HepG2 (cell line): ENCODE data around the gene NUBPL. TPM values are rescaled to one million over a fixed set of nuclear protein-coding genes. Genes with fewer than 3 reads are reported as not detected.

ENCODE experiments used
- ATAC-seq: fragments of 200-7000 bp; cut with Tn5 transposase; 3 replicates; pipeline ENCODE4 v1.9.1; 2020; ENCODE audit warnings: mild to moderate bottlenecking, moderate library complexity
- BruUV-seq: library from RNA; stranded (reverse); fragments of 400-500 nt; replicated peaks from 2 replicates; lab custom pipeline; 2021; lab: Mats Ljungman, UMichigan
- CTCF ChIA-PET: fragments of 300-600 bp; formaldehyde crosslinking; extraction: SDS; loops from one replicate; lab custom pipeline; 2021; ENCODE audit warnings: low total read pairs, inconsistent platforms, low intra/inter-chr PET ratio; lab: Yijun Ruan, JAX
- POLR2A ChIA-PET: fragments of 350-600 bp; sonication (Branson Sonifier 250); formaldehyde crosslinking; loops from one replicate; lab custom pipeline; 2020; ENCODE audit warnings: antibody characterized with exemption, inconsistent platforms; lab: Yijun Ruan, JAX
- DNase-seq: peaks from one replicate; pipeline ENCODE4 v3.0.0-alpha.2; 2015; ENCODE audit warnings: low spot score
- FAIRE-seq: peaks from 3 replicates; lab custom pipeline; 2011; peaks lifted over from hg19 to GRCh38; lab: Jason Lieb, UNC
- H2AFZ ChIP-seq: one replicate; pipeline ENCODE4 v1.6.1; 2011; ENCODE audit warnings: low read length, inconsistent platforms
- H3K27ac ChIP-seq: fragments of 300-600 bp; 3 replicates; pipeline ENCODE4 v1.8.0; 2011; ENCODE audit warnings: mixed run types, mild to moderate bottlenecking, mixed read lengths, low read length, inconsistent platforms; ENCODE audit not compliant: insufficient read depth; ENCODE audit errors: extremely low read length
- H3K27me3 ChIP-seq, 2 experiments: fragments of 200-600 bp in 1 of 2; 2 replicates in 1 of 2; 3 replicates in 1 of 2; pipeline versions ENCODE4 v1.6.0 to v1.8.0; 2011; ENCODE audit warnings: low read length in 2 of 2, mild to moderate bottlenecking in 2 of 2, moderate library complexity in 2 of 2, inconsistent platforms in 1 of 2; ENCODE audit not compliant: insufficient read depth in 2 of 2, control insufficient read depth in 1 of 2
- H3K36me3 ChIP-seq, 2 experiments: fragments of 200-600 bp in 1 of 2; replicated peaks in 1 of 2; 2 replicates in 1 of 2; 3 replicates in 1 of 2; pipeline versions ENCODE4 v1.5.1 to v1.8.0; 2011; ENCODE audit warnings: low read length in 2 of 2, inconsistent platforms in 1 of 2; ENCODE audit not compliant: insufficient read depth in 2 of 2, control insufficient read depth in 1 of 2
- H3K4me1 ChIP-seq: 2 replicates; pipeline ENCODE4 v1.5.1; 2012; ENCODE audit warnings: low read length, inconsistent platforms; ENCODE audit not compliant: insufficient read depth
- H3K4me2 ChIP-seq: 2 replicates; pipeline ENCODE4 v1.6.0; 2011; ENCODE audit warnings: low read depth, low read length, inconsistent platforms
- H3K4me3 ChIP-seq, 3 experiments: fragments of 200-600 bp in 1 of 3; sonication (generic), shearing (Covaris generic) in 1 of 3; replicated peaks in 1 of 3; 2 replicates each; pipeline ENCODE4 v1.5.1; 2011 to 2016; ENCODE audit warnings: low read length in 3 of 3, inconsistent platforms in 2 of 3, low read depth in 2 of 3, mild to moderate bottlenecking in 2 of 3, control low read depth in 1 of 3, mixed read lengths in 1 of 3; ENCODE audit not compliant: insufficient read depth in 1 of 3
- H3K79me2 ChIP-seq: one replicate; pipeline ENCODE4 v1.6.1; 2011; ENCODE audit warnings: low read length, inconsistent platforms; ENCODE audit not compliant: insufficient read depth
- H3K9ac ChIP-seq: 2 replicates; pipeline ENCODE4 v1.6.0; 2011; ENCODE audit warnings: mild to moderate bottlenecking, low read depth, low read length, inconsistent platforms; ENCODE audit not compliant: insufficient read depth
- H3K9me3 ChIP-seq: 2 replicates; pipeline ENCODE4 v1.5.1; 2012; ENCODE audit warnings: mild to moderate bottlenecking, low read length
- H4K20me1 ChIP-seq: 2 replicates; pipeline ENCODE4 v1.6.0; 2011; ENCODE audit warnings: inconsistent platforms, mild to moderate bottlenecking, low read length, moderate library complexity; ENCODE audit not compliant: insufficient read depth
- MEIS1 ChIP-seq: sonication (generic); formaldehyde crosslinking; IDR thresholded peaks from 2 replicates; pipeline ENCODE4 v1.9.0; 2021; ENCODE audit warnings: mild to moderate bottlenecking, missing genetic modification reagents, moderate library complexity, borderline replicate concordance
- NFE2 ChIP-seq: sonication (generic); formaldehyde crosslinking; IDR thresholded peaks from 2 replicates; pipeline ENCODE4 v1.4.0; 2020; ENCODE audit warnings: missing genetic modification reagents
- ZNF292 ChIP-seq: sonication (generic); formaldehyde crosslinking; IDR thresholded peaks from 2 replicates; pipeline ENCODE4 v1.8.1; 2022; ENCODE audit warnings: mild to moderate bottlenecking, low read depth, missing genetic modification reagents, borderline replicate concordance
- WGBS: methylation state at CpG from one replicate; pipeline ENCODE4 v1.1.6; 2017; ENCODE audit warnings: low lambda C conversion rate; 5-methylcytosine and 5-hydroxymethylcytosine counted together
- in situ Hi-C: cut with HindIII; loops from 2 replicates; pipeline ENCODE4 v1.10.0; 2017; ENCODE audit warnings: low pct_unique_long_range_greater_than_20kb; ENCODE audit not compliant: extremely low pct_ligation_motif_present
- intact Hi-C: fragments of 100-400 bp; cut with micrococcal nuclease; formaldehyde crosslinking; loops from one replicate; pipeline ENCODE4 v1.10.0; 2022; ENCODE audit not compliant: unreplicated experiment
- polyA plus RNA-seq, 8 experiments: library from polyadenylated mRNA; depleted of rRNA in 3 of 8; stranded (reverse) in 7 of 8; unstranded in 1 of 8; fragments of >200 nt; fragmentation: Illumina TruSeq in 4 of 8; extraction: Trizol in 4 of 8; gene quantifications; 2 replicates each; pipeline versions ENCODE4 v1.2.1 to v1.2.3, GENCODE V29; 2011 to 2016; ENCODE audit warnings: low read depth in 4 of 8, missing spikeins in 1 of 8, mixed read lengths in 1 of 8; ENCODE audit not compliant: insufficient read depth in 1 of 8
- total RNA-seq, 5 experiments: library from RNA; depleted of rRNA; stranded (reverse); fragments of >200 nt; fragmentation: Illumina TruSeq; extraction: Trizol; gene quantifications; 2 replicates each; pipeline ENCODE4 v1.2.3, GENCODE V29; 2016; ENCODE audit warnings: low read depth in 1 of 5
- TF ChIP-seq, protein P1 (sequence below): sonication (generic); formaldehyde crosslinking; IDR thresholded peaks from 2 replicates; pipeline ENCODE4 v1.8.0; 2022; ENCODE audit warnings: mild to moderate bottlenecking, missing genetic modification reagents
- TF ChIP-seq, protein P2 (sequence below): sonication (generic); formaldehyde crosslinking; IDR thresholded peaks from 2 replicates; pipeline ENCODE4 v1.4.0; 2020; ENCODE audit warnings: mild to moderate bottlenecking, missing genetic modification reagents

The NUBPL gene
- total and polyA plus RNA-seq, 2 of the 13 experiments (the other 11 are each of a cell fraction or from before 2014, with no cell fraction given): 21.3 to 44.1 TPM

DNA sequence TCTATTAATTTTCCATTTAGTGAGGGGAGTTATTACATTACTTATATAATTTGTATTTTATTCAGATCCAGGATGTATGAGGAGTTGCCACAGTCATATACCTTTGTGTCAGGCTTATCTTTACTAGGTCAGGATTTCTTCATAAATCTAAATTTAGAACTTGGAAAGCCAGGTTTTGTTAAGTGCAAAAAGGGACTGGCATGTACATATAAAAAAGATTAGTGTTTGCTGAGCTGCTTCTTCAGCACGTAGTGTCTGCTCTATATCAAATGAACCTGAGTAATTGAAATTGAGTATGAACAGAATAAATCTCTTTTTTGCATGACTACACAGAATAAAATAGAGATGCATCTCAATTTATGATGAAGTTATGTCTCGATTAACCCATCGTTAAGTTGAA, 157.4 kb downstream of the NUBPL start:
- Histone ChIP-seq H3K4me2 (no peak overlapping the region), H3K4me1 (peaks cover 18% of the 10 kb centered on the region), H3K4me3 (no peak overlapping the region), H3K36me3 (no peaks in the 10 kb centered on the region), H2AFZ (no peak overlapping the region), H3K27ac (no peak overlapping the region), H4K20me1 (no peaks in the 10 kb centered on the region), H3K9ac (no peak overlapping the region), H3K27me3 (no peaks in the 10 kb centered on the region), H3K9me3 (no peaks in the 10 kb centered on the region), H3K79me2 (no peaks in the 10 kb centered on the region)
- in situ Hi-C loops: no loop called here
- no TSS peak for BruUV-seq
- DNase-seq (no peak), FAIRE-seq (no peak), ATAC-seq (no peak)
- 78% methylated on average over 3 of the region's 3 CpGs for WGBS
- ChIA-PET POLR2A (no interaction called here), CTCF (no interaction called here)
- intact Hi-C loops: no loop called here
- TF ChIP-seq NFE2 (no peak), ZNF292 (CRISPR knock-in tag) (no peak), MEIS1 (CRISPR knock-in tag) (no peak)
- TF ChIP-seq, protein P1, sequence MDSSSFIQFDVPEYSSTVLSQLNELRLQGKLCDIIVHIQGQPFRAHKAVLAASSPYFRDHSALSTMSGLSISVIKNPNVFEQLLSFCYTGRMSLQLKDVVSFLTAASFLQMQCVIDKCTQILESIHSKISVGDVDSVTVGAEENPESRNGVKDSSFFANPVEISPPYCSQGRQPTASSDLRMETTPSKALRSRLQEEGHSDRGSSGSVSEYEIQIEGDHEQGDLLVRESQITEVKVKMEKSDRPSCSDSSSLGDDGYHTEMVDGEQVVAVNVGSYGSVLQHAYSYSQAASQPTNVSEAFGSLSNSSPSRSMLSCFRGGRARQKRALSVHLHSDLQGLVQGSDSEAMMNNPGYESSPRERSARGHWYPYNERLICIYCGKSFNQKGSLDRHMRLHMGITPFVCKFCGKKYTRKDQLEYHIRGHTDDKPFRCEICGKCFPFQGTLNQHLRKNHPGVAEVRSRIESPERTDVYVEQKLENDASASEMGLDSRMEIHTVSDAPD (CRISPR knock-in tag): no peak
- TF ChIP-seq, protein P2, sequence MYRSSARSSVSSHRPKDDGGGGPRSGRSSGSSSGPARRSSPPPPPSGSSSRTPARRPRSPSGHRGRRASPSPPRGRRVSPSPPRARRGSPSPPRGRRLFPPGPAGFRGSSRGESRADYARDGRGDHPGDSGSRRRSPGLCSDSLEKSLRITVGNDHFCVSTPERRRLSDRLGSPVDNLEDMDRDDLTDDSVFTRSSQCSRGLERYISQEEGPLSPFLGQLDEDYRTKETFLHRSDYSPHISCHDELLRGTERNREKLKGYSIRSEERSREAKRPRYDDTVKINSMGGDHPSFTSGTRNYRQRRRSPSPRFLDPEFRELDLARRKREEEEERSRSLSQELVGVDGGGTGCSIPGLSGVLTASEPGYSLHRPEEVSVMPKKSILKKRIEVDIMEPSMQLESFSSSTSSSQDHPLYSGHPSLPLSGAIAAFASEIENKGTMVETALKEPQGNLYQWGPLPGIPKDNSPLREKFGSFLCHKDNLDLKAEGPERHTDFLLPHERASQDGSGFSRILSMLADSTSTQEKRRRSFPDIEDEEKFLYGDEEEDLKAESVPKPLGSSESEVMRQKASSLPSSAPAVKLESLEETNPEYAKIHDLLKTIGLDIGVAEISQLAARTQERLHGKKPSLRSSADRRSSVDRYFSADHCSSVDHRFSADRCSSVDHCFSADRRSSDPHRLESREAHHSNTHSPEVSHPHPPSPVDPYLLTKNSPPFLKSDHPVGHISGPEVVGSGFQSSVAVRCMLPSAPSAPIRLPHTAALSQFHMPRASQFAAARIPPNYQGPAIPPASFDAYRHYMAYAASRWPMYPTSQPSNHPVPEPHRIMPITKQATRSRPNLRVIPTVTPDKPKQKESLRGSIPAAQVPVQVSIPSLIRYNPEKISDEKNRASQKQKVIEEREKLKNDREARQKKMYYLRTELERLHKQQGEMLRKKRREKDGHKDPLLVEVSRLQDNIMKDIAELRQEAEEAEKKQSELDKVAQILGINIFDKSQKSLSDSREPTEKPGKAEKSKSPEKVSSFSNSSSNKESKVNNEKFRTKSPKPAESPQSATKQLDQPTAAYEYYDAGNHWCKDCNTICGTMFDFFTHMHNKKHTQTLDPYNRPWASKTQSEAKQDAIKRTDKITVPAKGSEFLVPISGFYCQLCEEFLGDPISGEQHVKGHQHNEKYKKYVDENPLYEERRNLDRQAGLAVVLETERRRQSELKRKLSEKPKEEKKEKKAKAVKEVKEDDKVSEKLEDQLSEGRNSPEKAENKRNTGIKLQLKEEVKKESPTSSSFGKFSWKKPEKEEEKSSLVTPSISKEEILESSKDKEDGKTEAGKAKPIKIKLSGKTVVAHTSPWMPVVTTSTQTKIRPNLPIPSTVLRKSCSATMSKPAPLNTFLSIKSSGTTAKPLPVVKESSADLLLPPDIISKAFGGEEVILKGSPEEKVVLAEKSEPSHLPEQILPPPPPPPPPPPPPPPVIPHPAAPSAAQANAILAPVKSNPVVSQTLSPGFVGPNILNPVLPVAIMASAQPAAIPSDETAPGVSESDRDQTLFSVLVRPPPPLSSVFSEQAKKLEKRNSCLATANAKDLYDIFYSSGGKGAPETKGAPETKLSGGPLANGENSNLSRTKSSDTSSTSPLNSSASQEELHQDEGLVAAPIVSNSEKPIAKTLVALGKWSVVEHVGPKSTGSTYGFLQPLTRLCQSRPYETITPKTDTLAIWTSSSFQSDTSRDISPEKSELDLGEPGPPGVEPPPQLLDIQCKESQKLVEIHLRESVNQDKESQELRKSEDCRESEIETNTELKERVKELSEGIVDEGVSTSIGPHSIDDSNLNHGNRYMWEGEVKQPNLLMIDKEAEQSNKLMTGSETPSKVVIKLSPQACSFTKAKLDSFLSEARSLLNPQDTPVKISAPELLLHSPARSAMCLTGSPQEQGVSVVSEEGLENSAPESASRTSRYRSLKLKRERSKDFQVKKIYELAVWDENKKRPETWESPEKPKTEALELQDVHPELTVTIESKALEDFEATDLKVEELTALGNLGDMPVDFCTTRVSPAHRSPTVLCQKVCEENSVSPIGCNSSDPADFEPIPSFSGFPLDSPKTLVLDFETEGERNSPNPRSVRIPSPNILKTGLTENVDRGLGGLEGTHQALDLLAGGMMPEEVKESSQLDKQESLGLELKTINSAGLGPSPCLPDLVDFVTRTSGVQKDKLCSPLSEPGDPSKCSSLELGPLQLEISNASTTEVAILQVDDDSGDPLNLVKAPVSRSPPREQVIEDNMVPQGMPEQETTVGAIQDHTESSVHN (CRISPR knock-in tag): no peak
